Measurements from ENCODE around the gene OR2T3.
"Not testable (repeated sequence)": the region's sequence is repeated elsewhere in the genome, so short reads cannot be mapped to it uniquely, and the experiment has no call there.

GRCh38 chr1:248456635-248457034 lies 16.5 kb upstream of the OR2T3 start:
- TF ChIP-seq CTCF, POLR2A (IDR thresholded peaks at IDR 0.05): not testable (repeated sequence)
